Measurements from ENCODE around the gene PRKN. TPM values are rescaled to one million over a fixed set of nuclear protein-coding genes. Genes with fewer than 3 reads are reported as not detected.

PRKN gene
- total RNA-seq, 4 donors from 2014 or later, result 6.3 to 11.9 (median 9.5) TPM

GRCh38 chr6:162017536-162017935 is 710.0 kb downstream of the PRKN start:
- intact Hi-C loops (cut with DNase I; ENCODE audit: low total_unique reads), result no loop called here
- 51 to 53% methylated on average over 5 of the region's 5 CpGs for WGBS, 2 donors
- TF ChIP-seq POLR2A (IDR thresholded peaks at IDR 0.05) (no peak), CTCF (IDR thresholded peaks at IDR 0.05) (no peak)
- DNase-seq (ENCODE audit: low spot score in 2 of 2), result no peak
- no peak overlapping the region for H3K4me3 ChIP-seq (ENCODE audit: low read depth, poor library complexity, severe bottlenecking)

- DNase-seq (ENCODE audit: low spot score in 2 of 2), result no peak
- 88 to 90% methylated on average over 13 of the region's 13 CpGs for WGBS, 2 donors
- no peak overlapping the region for H3K4me3 ChIP-seq (ENCODE audit: low read depth, poor library complexity, severe bottlenecking)
- intact Hi-C loops (cut with DNase I; ENCODE audit: low total_unique reads), result no loop called here
- TF ChIP-seq POLR2A (IDR thresholded peaks at IDR 0.05) (no peak), CTCF (IDR thresholded peaks at IDR 0.05) (no peak)
These were observed 713.3 kb downstream of the PRKN start for GRCh38 chr6:162014069-162014811.

GRCh38 chr6:162005372-162005771 is 722.2 kb downstream of the PRKN start:
- WGBS, 2 donors, result 69 to 71% methylated on average over 4 of the region's 4 CpGs
- no peak overlapping the region for H3K4me3 ChIP-seq (ENCODE audit: low read depth, poor library complexity, severe bottlenecking)
- TF ChIP-seq POLR2A (IDR thresholded peaks at IDR 0.05) (no peak), CTCF (IDR thresholded peaks at IDR 0.05) (no peak)
- intact Hi-C loops (cut with DNase I; ENCODE audit: low total_unique reads), result no loop called here
- DNase-seq (ENCODE audit: low spot score in 2 of 2), result no peak

GRCh38 chr6:161996783-161997182 is 730.8 kb downstream of the PRKN start:
- DNase-seq (ENCODE audit: low spot score in 2 of 2), result no peak
- WGBS, 2 donors, result 66 to 77% methylated on average over 9 of the region's 9 CpGs
- intact Hi-C loops (cut with DNase I; ENCODE audit: low total_unique reads), result no loop called here
- no peak overlapping the region for H3K4me3 ChIP-seq (ENCODE audit: low read depth, poor library complexity, severe bottlenecking)
- no peak for TF ChIP-seq POLR2A (IDR thresholded peaks at IDR 0.05)
- no peak for TF ChIP-seq CTCF (IDR thresholded peaks at IDR 0.05)

GRCh38 chr6:161985876-161986423 is 741.6 kb downstream of the PRKN start:
- WGBS, 2 donors, result 88 to 89% methylated on average over 3 of the region's 3 CpGs
- intact Hi-C loops (cut with DNase I; ENCODE audit: low total_unique reads), result no loop called here
- H3K4me3 ChIP-seq (ENCODE audit: low read depth, poor library complexity, severe bottlenecking), result no peak overlapping the region
- no peak for TF ChIP-seq POLR2A (IDR thresholded peaks at IDR 0.05)
- DNase-seq (ENCODE audit: low spot score in 2 of 2), result no peak

- no peak for DNase-seq (ENCODE audit: low spot score in 2 of 2)
- intact Hi-C loops (cut with DNase I; ENCODE audit: low total_unique reads), result no loop called here
- WGBS, 2 donors, result 76 to 80% methylated on average over 4 of the region's 4 CpGs
- H3K4me3 ChIP-seq (ENCODE audit: low read depth, poor library complexity, severe bottlenecking), result no peak overlapping the region
- TF ChIP-seq POLR2A (IDR thresholded peaks at IDR 0.05), result no peak
These were observed 742.9 kb downstream of the PRKN start for GRCh38 chr6:161984713-161985112.

GRCh38 chr6:161976553-161976952 is 751.0 kb downstream of the PRKN start:
- intact Hi-C loops (cut with DNase I; ENCODE audit: low total_unique reads), result no loop called here
- WGBS, 2 donors, result 88 to 90% methylated on average over 4 of the region's 4 CpGs
- DNase-seq (ENCODE audit: low spot score in 2 of 2), result no peak
- H3K4me3 ChIP-seq (ENCODE audit: low read depth, poor library complexity, severe bottlenecking), result no peak overlapping the region
- TF ChIP-seq CTCF (IDR thresholded peaks at IDR 0.05), result no peak
- no peak for TF ChIP-seq POLR2A (IDR thresholded peaks at IDR 0.05)
